GM12878 (cell line): ENCODE results near the gene ACTN2. TPM values are rescaled to one million over a fixed set of nuclear protein-coding genes. Genes with fewer than 3 reads are reported as not detected.
A peak's percentile ranks its signal among the peaks of the same experiment; 100 is the strongest.

Source experiments
- ATAC-seq: fragments of 200-7000 bp; cut with Tn5 transposase; 3 replicates; pipeline ENCODE4 v1.9.1; 2020; ENCODE audit warnings: mild to moderate bottlenecking, moderate library complexity
- BruUV-seq: library from RNA; stranded (reverse); fragments of 400-500 nt; replicated peaks from 2 replicates; lab custom pipeline; 2021; lab: Mats Ljungman, UMichigan
- CTCF ChIA-PET: fragments of 300-600 bp; sonication (Branson Sonifier 250); formaldehyde crosslinking; extraction: SDS; loops from one replicate; lab custom pipeline; 2021; ENCODE audit warnings: inconsistent platforms; lab: Yijun Ruan, JAX
- POLR2A ChIA-PET: fragments of 350-600 bp; formaldehyde crosslinking; extraction: SDS; loops from one replicate; lab custom pipeline; 2021; ENCODE audit warnings: inconsistent platforms; lab: Charles Lee
- RAD21 ChIA-PET: fragments of 300-600 bp; sonication (Branson Sonifier 250); formaldehyde crosslinking; loops from one replicate; lab custom pipeline; 2023; ENCODE audit warnings: antibody characterized with exemption; ENCODE audit not compliant: unreplicated experiment; lab: Charles Lee
- SMC1A ChIA-PET: fragments of 300-600 bp; sonication (Branson Sonifier 250); formaldehyde crosslinking; loops from one replicate; lab custom pipeline; 2023; ENCODE audit not compliant: unreplicated experiment, uncharacterized antibody; lab: Charles Lee
- DNase-seq: peaks from one replicate; pipeline ENCODE4 v3.0.0-alpha.2; 2011; ENCODE audit warnings: low read depth, low spot score
- FAIRE-seq: peaks from 3 replicates; lab custom pipeline; 2011; peaks lifted over from hg19 to GRCh38; lab: Jason Lieb, UNC
- H2AFZ ChIP-seq: 2 replicates; pipeline ENCODE4 v1.6.0; 2011; ENCODE audit warnings: low read depth, low read length, control low read depth; ENCODE audit not compliant: control insufficient read depth
- H3K27ac ChIP-seq: 2 replicates; pipeline ENCODE4 v1.5.1; 2011; ENCODE audit warnings: control low read depth; ENCODE audit not compliant: control insufficient read depth, insufficient read depth
- H3K27me3 ChIP-seq, 2 experiments: replicated peaks in 1 of 2; 2 replicates each; pipeline versions ENCODE4 v1.6.0 to v1.6.1; 2011; ENCODE audit warnings: low read length in 1 of 2; ENCODE audit not compliant: control insufficient read depth in 2 of 2, insufficient read depth in 2 of 2
- H3K36me3 ChIP-seq, 2 experiments: 2 replicates each; pipeline ENCODE4 v1.5.1; 2011; ENCODE audit warnings: low read length in 1 of 2; ENCODE audit not compliant: control insufficient read depth in 2 of 2, insufficient read depth in 2 of 2
- H3K4me1 ChIP-seq: 2 replicates; pipeline ENCODE4 v1.6.1; 2011; ENCODE audit warnings: mild to moderate bottlenecking, low read length, moderate library complexity, mixed read lengths; ENCODE audit not compliant: control insufficient read depth, insufficient read depth
- H3K4me2 ChIP-seq: 2 replicates; pipeline ENCODE4 v1.6.0; 2011; ENCODE audit warnings: control low read depth; ENCODE audit not compliant: control insufficient read depth, insufficient read depth
- H3K4me3 ChIP-seq: fragments of 200-600 bp; sonication (generic); 2 replicates; pipeline ENCODE4 v1.5.1; 2016
- H3K79me2 ChIP-seq: 2 replicates; pipeline ENCODE4 v1.6.0; 2011; ENCODE audit warnings: low read length; ENCODE audit not compliant: control insufficient read depth, insufficient read depth
- H3K9ac ChIP-seq: 2 replicates; pipeline ENCODE4 v1.8.0; 2011; ENCODE audit warnings: low read length, control low read depth, mixed read lengths; ENCODE audit not compliant: control insufficient read depth, insufficient read depth
- H3K9me3 ChIP-seq: replicated peaks from 3 replicates; pipeline ENCODE4 v1.5.1; 2011; ENCODE audit warnings: mild to moderate bottlenecking, low read length; ENCODE audit not compliant: control insufficient read depth, insufficient read depth
- H4K20me1 ChIP-seq: 2 replicates; pipeline ENCODE4 v1.6.0; 2011; ENCODE audit not compliant: control insufficient read depth, insufficient read depth
- CTCF ChIP-seq, 3 experiments: IDR thresholded peaks in 2 of 3; conservative IDR thresholded peaks in 1 of 3; 2 replicates each; pipeline ENCODE4 v1.5.1; 2011; ENCODE audit warnings: low read depth in 3 of 3, low read length in 3 of 3, mild to moderate bottlenecking in 3 of 3, control low read depth in 2 of 3, moderate library complexity in 2 of 3, inconsistent platforms in 1 of 3, mixed read lengths in 1 of 3; ENCODE audit not compliant: control insufficient read depth in 2 of 3, insufficient read depth in 1 of 3; ENCODE audit errors: extremely low read depth in 1 of 3
- NR2C1 ChIP-seq: fragments of 450-650 bp; IDR thresholded peaks from 2 replicates; pipeline ENCODE4 v1.6.1; 2017; ENCODE audit warnings: antibody characterized with exemption, mild to moderate bottlenecking, moderate library complexity
- RAD21 ChIP-seq: IDR thresholded peaks from 2 replicates; pipeline ENCODE4 v1.6.1; 2011; ENCODE audit warnings: mild to moderate bottlenecking, low read depth, low read length, moderate library complexity; ENCODE audit not compliant: insufficient read depth
- SMARCA5 ChIP-seq: fragments of 450-650 bp; IDR thresholded peaks from 2 replicates; pipeline ENCODE4 v1.6.1; 2017; ENCODE audit warnings: mild to moderate bottlenecking
- SMC3 ChIP-seq: IDR thresholded peaks from 2 replicates; pipeline ENCODE4 v1.6.1; 2011; ENCODE audit warnings: low read length, improper control_type of control experiment, borderline replicate concordance
- ZNF24 ChIP-seq: fragments of 450-650 bp; IDR thresholded peaks from 2 replicates; pipeline ENCODE4 v1.6.1; 2017; ENCODE audit warnings: antibody characterized with exemption, mild to moderate bottlenecking
- WGBS: methylation state at CpG from one replicate; pipeline ENCODE4 v1.1.6; 2016; ENCODE audit warnings: low lambda C conversion rate; ENCODE audit not compliant: insufficient replicate concordance, insufficient coverage; ENCODE audit errors: missing lambda C conversion rate; 5-methylcytosine and 5-hydroxymethylcytosine counted together
- in situ Hi-C: fragments of 300-500 bp; cut with MboI; formaldehyde crosslinking; loops from 9 replicates; pipeline ENCODE4 v1.14.3; 2018; ENCODE audit warnings: mixed read lengths
- intact Hi-C: fragments of 100-400 bp; cut with micrococcal nuclease; formaldehyde crosslinking; loops from one replicate; pipeline ENCODE4 v1.14.2; 2022; ENCODE audit not compliant: unreplicated experiment
- polyA plus RNA-seq, 11 experiments: library from polyadenylated mRNA; depleted of rRNA in 4 of 11; unstranded in 6 of 11; stranded (reverse) in 5 of 11; fragments of >200 nt; fragmentation: Nextera tagmentation in 4 of 11; fragmentation: Illumina TruSeq in 1 of 11; extraction: Ambion mirVana in 4 of 11; extraction: Trizol in 1 of 11; gene quantifications; 1 replicate in 1 of 11; 2 replicates in 10 of 11; pipeline versions ENCODE4 v1.2.1 to v1.2.3, GENCODE V29; 2011 to 2016; ENCODE audit warnings: inconsistent platforms in 2 of 11, missing spikeins in 2 of 11, low read depth in 1 of 11
- total RNA-seq, 4 experiments: library from RNA; depleted of rRNA in 3 of 4; stranded (reverse); fragments of >200 nt in 3 of 4; fragmentation: Illumina TruSeq in 1 of 4; extraction: Trizol in 1 of 4; gene quantifications; 2 replicates each; pipeline versions ENCODE4 v1.2.1 to v1.2.3, GENCODE V29; 2013 to 2021

The ACTN2 gene
- total and polyA plus RNA-seq, 10 of the 15 experiments (the other 5 are each of a cell fraction or from before 2014, with no cell fraction given): 0.10 TPM; not detected in 9

- ChIA-PET POLR2A (interaction anchor here (1.0 kb wide), 1 partner anchor 157 kb away, joined by 3 read pairs; no protein-coding TSS in a partner anchor), RAD21 (interaction anchor here (0.8 to 2.5 kb wide), 7 partner anchors 10 to 803 kb away, joined by 3 to 19 read pairs (median 4); no protein-coding TSS in a partner anchor), CTCF (interaction anchor here (0.5 to 3.7 kb wide), 44 partner anchors 9 to 805 kb away, joined by 3 to 45 read pairs (median 4); partner anchors contain the start of gene MTR)
- DNase-seq (peak; percentile 7), ATAC-seq (peak; percentile 78)
- Histone ChIP-seq H3K27ac (no peak overlapping the region), H3K79me2 (no peaks in the 10 kb centered on the region), H3K27me3 (no peaks in the 10 kb centered on the region), H3K36me3 (no peaks in the 10 kb centered on the region), H2AFZ (peak overlapping the region; percentile 73)
- TF ChIP-seq ZNF24: 0 out of 2 replicates have a peak, but pooled peaks have one; percentile 15
- TF ChIP-seq CTCF (IDR thresholded peaks at IDR 0.05 in 2 of 3, conservative IDR thresholded peaks at IDR 0.05 in 1 of 3; ENCODE audit: control insufficient read depth in 2 of 3, extremely low read depth in 1 of 3, insufficient read depth in 1 of 3, low read depth in 3 of 3, low read length in 3 of 3): peak; percentile 61 to 78 (median 68)
- TF ChIP-seq SMC3: peak; percentile 70; the same call in 1 of the 2 replicates
- no peak for TF ChIP-seq NR2C1
- TF ChIP-seq SMARCA5: no peak
- peak; percentile 56 for TF ChIP-seq RAD21
- TF ChIP-seq, all 136 proteins: peak for 4
- FAIRE-seq: peak; percentile 93
- intact Hi-C loops (loop anchor here (2.0 to 10.0 kb wide), 3 partner anchors 109 to 805 kb away; no protein-coding TSS in a partner anchor), in situ Hi-C loops (loop anchor here (5.0 to 10.0 kb wide), 3 partner anchors 108 to 805 kb away; no protein-coding TSS in a partner anchor)
- SMC1A ChIA-PET: interaction anchor here (0.6 to 2.4 kb wide), 12 partner anchors 9 to 803 kb away, joined by 3 to 12 read pairs (median 4); partner anchors contain the start of gene MTR
- Histone ChIP-seq H3K4me1 (no peaks in the 10 kb centered on the region), H3K4me2 (no peak overlapping the region), H3K9me3 (no peaks in the 10 kb centered on the region), H3K4me3 (no peak overlapping the region), H4K20me1 (no peaks in the 10 kb centered on the region), H3K9ac (no peak overlapping the region)
- 17% methylated on average over 3 of the region's 3 CpGs for WGBS
- no TSS peak for BruUV-seq
These were observed 73.1 kb downstream of the ACTN2 start for GRCh38 chr1:236759252-236759859.
